ENCODE data around the gene PCED1A.

DNA sequence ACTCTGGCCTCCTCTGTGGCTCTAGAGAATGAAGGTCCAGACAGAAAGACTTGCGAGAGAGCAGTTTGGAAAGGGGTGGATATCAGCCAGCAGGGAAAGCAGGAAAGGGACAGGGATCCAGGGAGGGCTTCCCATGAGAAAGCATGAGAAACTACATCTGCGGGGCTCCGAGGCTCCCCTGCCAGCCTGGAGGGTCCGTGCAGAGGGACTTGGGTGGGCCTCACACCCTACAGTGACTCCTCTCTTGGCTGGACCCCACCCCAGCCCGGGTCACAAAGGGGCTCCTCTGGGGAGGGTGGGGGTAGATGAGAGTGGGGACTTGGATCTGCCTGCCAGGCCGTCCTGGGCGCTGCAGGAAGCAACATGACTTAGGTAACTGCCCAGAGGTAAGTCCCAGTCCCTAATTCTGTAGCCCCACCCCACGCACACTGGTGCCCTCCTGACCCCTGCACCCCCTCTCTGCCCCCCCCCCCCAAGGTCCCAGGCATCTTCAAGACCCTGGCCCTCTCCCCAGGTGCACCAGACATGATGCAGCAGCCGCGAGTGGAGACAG is 24.3 kb downstream of the PCED1A start, which contains the start of gene TMEM239:
- TF ChIP-seq EZH2 (IDR thresholded peaks at IDR 0.05; ENCODE audit: borderline replicate concordance, low read length) = no peak
- TF ChIP-seq, protein P1, sequence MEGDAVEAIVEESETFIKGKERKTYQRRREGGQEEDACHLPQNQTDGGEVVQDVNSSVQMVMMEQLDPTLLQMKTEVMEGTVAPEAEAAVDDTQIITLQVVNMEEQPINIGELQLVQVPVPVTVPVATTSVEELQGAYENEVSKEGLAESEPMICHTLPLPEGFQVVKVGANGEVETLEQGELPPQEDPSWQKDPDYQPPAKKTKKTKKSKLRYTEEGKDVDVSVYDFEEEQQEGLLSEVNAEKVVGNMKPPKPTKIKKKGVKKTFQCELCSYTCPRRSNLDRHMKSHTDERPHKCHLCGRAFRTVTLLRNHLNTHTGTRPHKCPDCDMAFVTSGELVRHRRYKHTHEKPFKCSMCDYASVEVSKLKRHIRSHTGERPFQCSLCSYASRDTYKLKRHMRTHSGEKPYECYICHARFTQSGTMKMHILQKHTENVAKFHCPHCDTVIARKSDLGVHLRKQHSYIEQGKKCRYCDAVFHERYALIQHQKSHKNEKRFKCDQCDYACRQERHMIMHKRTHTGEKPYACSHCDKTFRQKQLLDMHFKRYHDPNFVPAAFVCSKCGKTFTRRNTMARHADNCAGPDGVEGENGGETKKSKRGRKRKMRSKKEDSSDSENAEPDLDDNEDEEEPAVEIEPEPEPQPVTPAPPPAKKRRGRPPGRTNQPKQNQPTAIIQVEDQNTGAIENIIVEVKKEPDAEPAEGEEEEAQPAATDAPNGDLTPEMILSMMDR (IDR thresholded peaks at IDR 0.05; ENCODE audit: low read length) = no peak

Measured in OCI-LY1 (cell line).